Effector memory CD4-positive, alpha-beta T cell (primary cell): ENCODE data around the gene PCDHA1.
"Not testable (repeated sequence)": the region's sequence is repeated elsewhere in the genome, so short reads cannot be mapped to it uniquely, and the experiment has no call there.

Source experiments
- DNase-seq, 3 donors: peaks; one replicate each; pipeline ENCODE4 v3.0.0-alpha.2; 2020
- H3K27ac ChIP-seq: 2 replicates; pipeline ENCODE4 v1.7.0; 2013; ENCODE audit warnings: mild to moderate bottlenecking, low read length, moderate library complexity; ENCODE audit not compliant: insufficient read depth, poor library complexity, severe bottlenecking
- H3K27me3 ChIP-seq: replicated peaks from 2 replicates; pipeline ENCODE4 v1.7.0; 2013; ENCODE audit warnings: mild to moderate bottlenecking, low read length; ENCODE audit not compliant: insufficient read depth, control insufficient read depth, poor library complexity, severe bottlenecking
- H3K36me3 ChIP-seq: 2 replicates; pipeline ENCODE4 v1.7.0; 2013; ENCODE audit warnings: mild to moderate bottlenecking, low read length, moderate library complexity; ENCODE audit not compliant: control insufficient read depth, insufficient read depth
- H3K4me1 ChIP-seq: 2 replicates; pipeline ENCODE4 v1.7.0; 2013; ENCODE audit warnings: low read length, mild to moderate bottlenecking; ENCODE audit not compliant: control insufficient read depth, insufficient read depth, poor library complexity, severe bottlenecking
- H3K4me3 ChIP-seq: 2 replicates; pipeline ENCODE4 v1.7.0; 2013; ENCODE audit warnings: low read length, low read depth, mild to moderate bottlenecking; ENCODE audit not compliant: insufficient read depth, poor library complexity, severe bottlenecking
- H3K9me3 ChIP-seq: 2 replicates; pipeline ENCODE4 v1.7.0; 2013; ENCODE audit warnings: mild to moderate bottlenecking, low read length, moderate library complexity; ENCODE audit not compliant: control insufficient read depth

PCDHA1 gene

DNA sequence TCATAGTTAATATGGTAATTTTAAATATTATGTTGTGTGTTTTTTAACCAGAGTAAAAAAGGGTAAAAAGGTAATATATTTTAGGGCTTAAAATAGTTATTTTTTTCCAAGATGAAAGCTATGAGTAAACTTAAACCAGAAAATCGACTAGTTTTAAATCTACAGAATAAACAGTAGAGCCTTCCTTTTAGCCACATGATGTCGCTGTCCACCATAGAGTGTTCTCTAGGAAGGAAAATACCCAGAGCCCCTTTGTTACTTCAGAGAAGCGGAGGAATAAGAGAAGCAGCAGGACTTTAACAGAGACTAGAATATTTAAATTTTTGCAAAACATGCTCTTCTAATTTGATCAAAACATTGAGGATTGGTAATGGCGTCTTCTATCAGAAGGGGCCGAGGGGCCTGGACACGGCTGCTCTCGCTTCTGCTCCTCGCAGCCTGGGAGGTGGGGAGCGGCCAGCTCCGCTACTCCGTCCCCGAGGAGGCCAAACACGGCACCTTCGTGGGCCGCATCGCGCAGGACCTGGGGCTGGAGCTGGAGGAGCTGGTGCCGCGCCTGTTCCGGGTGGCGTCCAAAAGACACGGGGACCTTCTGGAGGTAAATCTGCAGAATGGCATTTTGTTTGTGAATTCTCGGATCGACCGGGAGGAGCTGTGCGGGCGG lies 8.8 kb downstream of the PCDHA1 start, which contains the start of gene PCDHA2:
TSS of gene PCDHA2 (plus strand) at position 258 of the 664 bp plus-strand sequence.
- no peak for DNase-seq
- Histone ChIP-seq H3K27ac (no peak within 1 kb of the TSS), H3K4me3 (no peak within 1 kb of the TSS), H3K9me3 (peaks cover 7% of the 10 kb centered on the region), H3K27me3 (no peaks in the 10 kb centered on the region), H3K4me1 (no peaks in the 10 kb centered on the region), H3K36me3 (no peaks in the 10 kb centered on the region)

DNA sequence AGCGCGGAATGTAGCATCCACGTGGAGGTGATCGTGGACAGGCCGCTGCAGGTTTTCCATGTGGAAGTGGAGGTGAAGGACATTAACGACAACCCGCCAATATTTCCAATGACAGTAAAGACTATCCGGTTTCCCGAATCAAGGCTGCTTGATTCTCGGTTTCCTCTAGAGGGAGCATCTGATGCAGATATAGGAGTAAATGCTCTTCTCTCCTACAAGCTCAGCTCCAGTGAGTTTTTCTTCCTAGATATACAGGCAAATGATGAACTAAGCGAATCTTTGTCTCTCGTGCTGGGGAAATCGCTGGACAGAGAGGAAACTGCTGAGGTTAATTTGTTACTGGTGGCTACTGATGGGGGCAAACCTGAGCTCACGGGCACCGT lies 9.3 kb downstream of the PCDHA1 start:
- no peaks in the 10 kb centered on the region for H3K36me3 ChIP-seq
- H3K4me3 ChIP-seq, result no peak overlapping the region
- peaks cover 7% of the 10 kb centered on the region for H3K9me3 ChIP-seq

DNA sequence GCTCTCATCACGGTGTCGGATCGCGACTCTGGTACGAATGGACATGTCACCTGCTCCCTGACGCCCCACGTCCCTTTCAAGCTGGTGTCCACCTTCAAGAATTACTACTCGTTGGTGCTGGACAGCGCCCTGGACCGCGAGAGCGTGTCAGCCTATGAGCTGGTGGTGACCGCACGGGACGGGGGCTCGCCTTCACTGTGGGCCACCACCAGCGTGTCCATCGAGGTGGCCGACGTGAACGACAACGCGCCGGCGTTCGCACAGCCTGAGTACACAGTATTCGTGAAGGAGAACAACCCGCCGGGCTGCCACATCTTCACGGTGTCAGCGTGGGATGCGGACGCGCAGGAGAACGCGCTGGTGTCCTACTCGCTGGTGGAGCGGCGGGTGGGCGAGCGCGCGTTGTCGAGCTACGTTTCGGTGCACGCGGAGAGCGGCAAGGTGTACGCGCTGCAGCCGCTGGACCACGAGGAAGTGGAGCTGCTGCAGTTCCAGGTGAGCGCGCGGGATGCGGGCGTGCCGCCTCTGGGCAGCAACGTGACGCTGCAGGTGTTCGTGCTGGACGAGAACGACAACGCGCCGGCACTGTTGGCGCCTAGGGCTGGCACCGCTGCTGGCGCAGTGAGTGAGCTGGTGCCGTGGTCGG lies 10.3 kb downstream of the PCDHA1 start:
- not testable (repeated sequence) for H3K4me1 ChIP-seq, H3K9me3 ChIP-seq, H3K4me3 ChIP-seq, H3K27ac ChIP-seq, DNase-seq, H3K27me3 ChIP-seq, H3K36me3 ChIP-seq

More for the DNA sequence above, 9.3 kb downstream of the PCDHA1 start:
- DNase-seq, result no peak
- Histone ChIP-seq H3K27ac (no peak overlapping the region), H3K4me1 (no peaks in the 10 kb centered on the region), H3K27me3 (no peaks in the 10 kb centered on the region)

DNA sequence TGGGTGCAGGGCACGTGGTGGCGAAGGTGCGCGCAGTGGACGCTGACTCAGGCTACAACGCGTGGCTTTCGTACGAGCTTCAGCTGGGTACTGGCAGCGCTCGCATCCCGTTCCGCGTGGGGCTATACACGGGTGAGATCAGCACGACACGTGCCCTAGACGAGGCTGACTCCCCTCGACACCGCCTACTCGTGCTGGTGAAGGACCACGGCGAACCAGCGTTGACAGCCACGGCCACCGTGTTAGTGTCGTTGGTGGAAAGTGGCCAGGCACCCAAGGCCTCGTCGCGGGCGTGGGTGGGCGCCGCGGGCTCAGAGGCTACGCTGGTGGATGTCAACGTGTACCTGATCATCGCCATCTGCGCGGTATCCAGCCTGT lies 10.8 kb downstream of the PCDHA1 start:
- DNase-seq, result no peak
- no peaks in the 10 kb centered on the region for H3K4me1 ChIP-seq
- no peak overlapping the region for H3K27ac ChIP-seq
- H3K4me3 ChIP-seq, result no peak overlapping the region
- H3K27me3 ChIP-seq, result no peaks in the 10 kb centered on the region
- peaks cover 15% of the 10 kb centered on the region for H3K9me3 ChIP-seq
- no peaks in the 10 kb centered on the region for H3K36me3 ChIP-seq

DNA sequence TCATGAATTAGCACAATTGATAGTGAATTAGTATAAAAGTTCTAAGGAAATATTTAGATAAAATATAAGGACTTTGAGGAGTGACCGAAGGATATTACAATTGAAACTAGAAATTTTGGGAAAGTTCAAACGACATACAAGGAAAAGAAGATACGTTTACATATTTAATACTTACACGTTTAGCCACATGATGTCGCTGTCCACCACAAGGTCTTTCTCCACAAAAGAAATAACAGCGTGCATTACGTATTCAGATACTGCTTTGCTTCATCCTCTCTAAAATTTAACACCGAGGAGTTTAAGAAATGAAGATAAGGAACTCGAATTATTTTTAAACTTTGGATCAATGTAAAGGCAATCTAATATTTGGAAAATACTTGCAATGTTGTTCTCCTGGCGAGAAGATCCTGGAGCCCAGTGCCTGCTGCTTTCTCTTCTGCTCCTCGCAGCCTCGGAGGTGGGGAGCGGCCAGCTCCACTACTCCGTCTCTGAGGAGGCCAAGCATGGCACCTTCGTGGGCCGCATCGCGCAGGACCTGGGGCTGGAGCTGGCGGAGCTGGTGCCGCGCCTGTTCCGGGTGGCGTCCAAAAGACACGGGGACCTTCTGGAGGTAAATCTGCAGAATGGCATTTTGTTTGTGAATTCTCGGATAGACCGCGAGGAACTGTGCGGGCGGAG lies 15.0 kb downstream of the PCDHA1 start, which contains the start of gene PCDHA3:
TSS of gene PCDHA3 (plus strand) at position 242 of the 678 bp plus-strand sequence.
- H3K4me1 ChIP-seq, result no peaks in the 10 kb centered on the region
- no peak within 1 kb of the TSS for H3K27ac ChIP-seq
- H3K4me3 ChIP-seq, result no peak within 1 kb of the TSS
- H3K36me3 ChIP-seq, result no peaks in the 10 kb centered on the region
- H3K9me3 ChIP-seq, result peaks cover 10% of the 10 kb centered on the region
- DNase-seq, result no peak
- H3K27me3 ChIP-seq, result peaks cover 5% of the 10 kb centered on the region

DNA sequence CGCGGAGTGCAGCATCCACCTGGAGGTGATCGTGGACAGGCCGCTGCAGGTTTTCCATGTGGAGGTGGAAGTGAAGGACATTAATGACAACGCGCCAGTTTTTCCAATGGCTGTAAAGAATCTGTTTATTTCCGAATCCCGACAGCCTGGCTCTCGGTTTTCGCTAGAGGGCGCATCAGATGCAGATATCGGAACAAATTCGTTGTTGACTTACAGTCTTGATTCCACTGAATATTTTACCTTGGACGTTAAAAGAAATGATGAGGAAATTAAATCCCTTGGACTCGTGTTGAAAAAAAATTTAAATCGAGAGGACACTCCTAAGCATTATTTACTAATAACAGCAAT lies 15.5 kb downstream of the PCDHA1 start:
- peaks cover 5% of the 10 kb centered on the region for H3K27me3 ChIP-seq
- H3K27ac ChIP-seq, result no peak overlapping the region
- no peak overlapping the region for H3K4me3 ChIP-seq
- no peak for DNase-seq
- no peaks in the 10 kb centered on the region for H3K36me3 ChIP-seq
- H3K9me3 ChIP-seq, result peaks cover 10% of the 10 kb centered on the region
- no peaks in the 10 kb centered on the region for H3K4me1 ChIP-seq

DNA sequence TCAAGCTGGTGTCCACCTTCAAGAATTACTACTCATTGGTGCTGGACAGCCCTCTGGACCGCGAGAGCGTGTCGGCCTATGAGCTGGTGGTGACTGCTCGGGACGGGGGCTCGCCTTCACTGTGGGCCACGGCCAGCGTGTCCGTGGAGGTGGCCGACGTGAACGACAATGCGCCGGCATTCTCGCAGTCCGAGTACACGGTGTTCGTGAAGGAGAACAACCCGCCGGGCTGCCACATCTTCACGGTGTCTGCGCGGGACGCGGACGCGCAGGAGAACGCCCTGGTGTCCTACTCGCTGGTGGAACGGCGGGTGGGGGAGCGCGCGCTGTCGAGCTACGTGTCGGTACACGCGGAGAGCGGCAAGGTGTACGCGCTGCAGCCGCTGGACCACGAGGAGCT lies 16.4 kb downstream of the PCDHA1 start:
- peaks cover 10% of the 10 kb centered on the region for H3K9me3 ChIP-seq
- H3K4me3 ChIP-seq, H3K4me1 ChIP-seq, H3K27me3 ChIP-seq, DNase-seq, H3K36me3 ChIP-seq, H3K27ac ChIP-seq: not testable (repeated sequence)

GRCh38 chr5:140802781-140803271 lies 16.9 kb downstream of the PCDHA1 start:
- Histone ChIP-seq H3K9me3 (peaks cover 10% of the 10 kb centered on the region), H3K36me3 (no peaks in the 10 kb centered on the region), H3K4me3 (no peak overlapping the region), H3K27ac (no peak overlapping the region), H3K4me1 (no peaks in the 10 kb centered on the region), H3K27me3 (peaks cover 8% of the 10 kb centered on the region)
- no peak for DNase-seq

GRCh38 chr5:140806834-140807775 lies 21.2 kb downstream of the PCDHA1 start, which contains the start of gene PCDHA4:
PCDHA4 (plus strand) TSS chr5:140807068.
- Histone ChIP-seq H3K36me3 (no peaks in the 10 kb centered on the region), H3K4me1 (no peaks in the 10 kb centered on the region), H3K4me3 (no peak within 1 kb of the TSS), H3K27me3 (peaks cover 8% of the 10 kb centered on the region), H3K9me3 (no peaks in the 10 kb centered on the region), H3K27ac (no peak within 1 kb of the TSS)
- DNase-seq, result no peak
